Breast epithelium (tissue), 4 donors: ENCODE measurements around the gene TFAP2E. TPM values are rescaled to one million over a fixed set of nuclear protein-coding genes. Genes with fewer than 3 reads are reported as not detected.

Source experiments
- DNase-seq, 2 donors: peaks; one replicate each; pipeline ENCODE4 v3.0.0-alpha.2; 2019; ENCODE audit warnings: low spot score in 2 of 2
- H3K27ac ChIP-seq, 2 donors: fragments of 200-600 bp; sonication (generic) in 1 of 2; one replicate each; pipeline ENCODE4 v1.5.1; 2016 to 2019; ENCODE audit warnings: mild to moderate bottlenecking in 1 of 2
- H3K27me3 ChIP-seq, 2 donors: fragments of 200-600 bp; sonication (generic) in 1 of 2; one replicate each; pipeline versions ENCODE4 v1.5.1 to v1.6.0; 2017 to 2019; ENCODE audit warnings: control low read depth in 1 of 2, mild to moderate bottlenecking in 1 of 2
- H3K36me3 ChIP-seq: fragments of 200-600 bp; one replicate; pipeline ENCODE4 v1.5.1; 2019
- H3K4me1 ChIP-seq, 2 donors: fragments of 200-600 bp; sonication (generic); one replicate each; pipeline ENCODE4 v1.5.1; 2016 to 2019; ENCODE audit warnings: control low read depth in 1 of 2
- H3K4me3 ChIP-seq, 3 donors: fragments of 200-600 bp; sonication (generic); 1 replicate in 2 of 3; 2 replicates in 1 of 3; pipeline ENCODE4 v1.5.1; 2016 to 2019; ENCODE audit warnings: mild to moderate bottlenecking in 3 of 3, moderate library complexity in 2 of 3
- H3K9me3 ChIP-seq, 2 donors: fragments of 200-600 bp; sonication (generic) in 1 of 2; one replicate each; pipeline ENCODE4 v1.5.1; 2016 to 2019; ENCODE audit warnings: control low read depth in 1 of 2
- CTCF ChIP-seq, 3 donors: fragments of 450-650 bp; IDR thresholded peaks; one replicate each; pipeline ENCODE4 v1.5.1; 2016 to 2017; ENCODE audit warnings: antibody characterized with exemption in 3 of 3, mild to moderate bottlenecking in 3 of 3, moderate library complexity in 3 of 3
- POLR2A ChIP-seq: fragments of 450-650 bp; IDR thresholded peaks from one replicate; pipeline ENCODE4 v1.6.1; 2016; ENCODE audit warnings: antibody characterized with exemption, mild to moderate bottlenecking, moderate library complexity
- POLR2AphosphoS5 ChIP-seq, 3 donors: sonication (generic); formaldehyde crosslinking; IDR thresholded peaks; one replicate each; pipeline ENCODE4 v1.6.1; 2017; ENCODE audit warnings: antibody characterized with exemption in 3 of 3
- intact Hi-C: fragments of 100-400 bp; cut with DNase I; formaldehyde crosslinking; loops from one replicate; pipeline ENCODE4 v1.15.1; 2023; ENCODE audit warnings: low total_unique reads
- total RNA-seq, 3 donors: library from RNA; depleted of rRNA; stranded (reverse); fragments of >200 nt; gene quantifications; one replicate each; pipeline ENCODE4 v1.1.0, GENCODE V29; 2016

Gene TFAP2E
- total RNA-seq, 3 donors from 2014 or later = 0.44 to 2.6 (median 0.64) TPM

DNA sequence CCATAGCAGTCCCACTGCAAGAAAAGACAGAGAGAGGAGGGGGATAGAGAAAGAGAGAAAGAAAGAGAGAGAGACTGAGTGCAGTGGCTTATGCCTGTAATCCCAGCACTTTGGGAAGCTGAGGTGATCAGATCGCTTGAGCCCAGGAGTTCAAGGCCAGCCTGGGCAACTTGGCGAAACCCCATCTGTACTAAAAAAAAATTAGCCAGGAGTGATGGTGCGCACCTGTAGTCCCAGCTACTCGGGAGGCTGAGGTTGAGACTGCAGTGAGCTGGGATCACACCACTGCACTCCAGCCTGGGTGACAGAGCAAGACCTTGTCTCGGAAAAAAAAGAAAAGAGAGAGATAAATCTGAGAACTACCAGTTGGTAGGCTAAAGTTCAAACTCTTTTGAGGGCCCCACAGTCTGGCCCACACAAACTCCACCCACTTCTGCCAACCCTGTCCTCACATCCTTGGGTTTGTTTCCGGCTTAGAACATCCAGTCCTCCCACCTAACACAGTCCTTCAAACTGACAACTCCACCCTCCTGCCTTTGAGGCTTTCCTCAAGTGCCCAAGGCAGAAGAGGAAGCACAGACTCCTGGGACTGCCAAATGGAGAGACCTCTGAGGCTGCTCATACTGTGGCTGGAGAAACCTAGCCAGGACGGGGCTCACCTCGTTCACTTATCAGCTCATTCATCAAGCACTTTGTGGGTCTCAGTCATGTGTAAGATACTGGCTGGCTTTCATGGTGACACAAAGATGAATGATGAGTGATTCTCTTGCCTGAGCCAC, 20.1 kb downstream of the TFAP2E start:
- Histone ChIP-seq H3K27ac (no peak overlapping the region), H3K9me3 (no peaks in the 10 kb centered on the region), H3K4me1 (no peaks in the 10 kb centered on the region), H3K27me3 (no peaks in the 10 kb centered on the region), H3K4me3 (no peak overlapping the region), H3K36me3 (no peaks in the 10 kb centered on the region)
- intact Hi-C loops = no loop called here
- no peak for DNase-seq
- TF ChIP-seq CTCF (IDR thresholded peaks at IDR 0.05) = no peak
- no peak for TF ChIP-seq POLR2A
- no peak for TF ChIP-seq POLR2AphosphoS5 (IDR thresholded peaks at IDR 0.05)

DNA sequence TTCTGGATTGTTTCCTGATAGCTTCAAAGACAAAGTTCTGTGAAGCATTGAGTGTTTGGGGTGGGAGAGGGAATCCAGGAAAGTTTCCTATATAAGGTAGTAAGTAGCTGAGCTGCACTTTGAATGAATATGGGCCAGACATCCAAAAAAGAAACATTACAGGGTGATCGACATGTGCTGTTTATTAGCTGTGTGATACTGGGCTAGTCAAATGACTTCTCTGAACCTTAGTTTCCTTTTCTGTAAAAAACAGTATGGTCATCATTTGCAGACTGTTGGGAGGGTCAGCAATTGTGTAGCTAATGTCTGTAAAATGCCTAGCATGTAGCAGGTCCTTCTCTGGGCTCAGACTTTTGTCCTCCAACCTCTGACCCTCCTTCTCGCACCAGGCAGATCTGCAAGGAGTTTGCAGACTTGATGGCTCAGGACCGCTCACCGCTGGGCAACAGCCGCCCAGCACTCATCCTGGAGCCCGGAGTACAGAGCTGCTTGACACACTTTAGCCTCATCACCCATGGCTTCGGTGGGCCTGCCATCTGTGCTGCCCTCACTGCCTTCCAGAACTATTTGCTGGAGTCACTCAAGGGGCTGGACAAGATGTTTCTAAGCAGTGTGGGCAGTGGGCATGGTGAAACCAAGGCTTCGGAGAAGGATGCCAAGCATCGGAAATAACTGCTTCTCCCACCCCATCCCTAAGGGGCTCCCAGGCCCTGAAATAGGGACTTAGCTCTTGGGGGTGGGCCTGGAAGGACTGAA, 21.1 kb downstream of the TFAP2E start:
- TF ChIP-seq CTCF (IDR thresholded peaks at IDR 0.05) (no peak), POLR2AphosphoS5 (IDR thresholded peaks at IDR 0.05) (no peak), POLR2A (no peak)
- H3K27me3 ChIP-seq = no peaks in the 10 kb centered on the region
- no peaks in the 10 kb centered on the region for H3K4me1 ChIP-seq
- intact Hi-C loops = no loop called here
- no peak for DNase-seq
- no peak overlapping the region for H3K27ac ChIP-seq
- H3K36me3 ChIP-seq = no peaks in the 10 kb centered on the region
- no peaks in the 10 kb centered on the region for H3K9me3 ChIP-seq
- H3K4me3 ChIP-seq = no peak overlapping the region

- no peaks in the 10 kb centered on the region for H3K36me3 ChIP-seq
- no peaks in the 10 kb centered on the region for H3K4me1 ChIP-seq
- no peak overlapping the region for H3K4me3 ChIP-seq
- DNase-seq = no peak
- intact Hi-C loops = no loop called here
- TF ChIP-seq POLR2A (no peak), CTCF (IDR thresholded peaks at IDR 0.05) (no peak), POLR2AphosphoS5 (IDR thresholded peaks at IDR 0.05) (no peak)
- H3K27me3 ChIP-seq = no peaks in the 10 kb centered on the region
- no peak overlapping the region for H3K27ac ChIP-seq
- no peaks in the 10 kb centered on the region for H3K9me3 ChIP-seq
Observed at GRCh38 chr1:35595684-35596083, 22.6 kb downstream of the TFAP2E start.

- Histone ChIP-seq H3K4me3 (no peak overlapping the region), H3K9me3 (no peaks in the 10 kb centered on the region), H3K27me3 (no peaks in the 10 kb centered on the region), H3K36me3 (no peaks in the 10 kb centered on the region), H3K27ac (no peak overlapping the region), H3K4me1 (no peaks in the 10 kb centered on the region)
- DNase-seq = no peak
- no peak for TF ChIP-seq CTCF (IDR thresholded peaks at IDR 0.05)
- no peak for TF ChIP-seq POLR2A
- TF ChIP-seq POLR2AphosphoS5 (IDR thresholded peaks at IDR 0.05) = no peak
- intact Hi-C loops = no loop called here
Observed at GRCh38 chr1:35597870-35598269, 24.8 kb downstream of the TFAP2E start.

DNA sequence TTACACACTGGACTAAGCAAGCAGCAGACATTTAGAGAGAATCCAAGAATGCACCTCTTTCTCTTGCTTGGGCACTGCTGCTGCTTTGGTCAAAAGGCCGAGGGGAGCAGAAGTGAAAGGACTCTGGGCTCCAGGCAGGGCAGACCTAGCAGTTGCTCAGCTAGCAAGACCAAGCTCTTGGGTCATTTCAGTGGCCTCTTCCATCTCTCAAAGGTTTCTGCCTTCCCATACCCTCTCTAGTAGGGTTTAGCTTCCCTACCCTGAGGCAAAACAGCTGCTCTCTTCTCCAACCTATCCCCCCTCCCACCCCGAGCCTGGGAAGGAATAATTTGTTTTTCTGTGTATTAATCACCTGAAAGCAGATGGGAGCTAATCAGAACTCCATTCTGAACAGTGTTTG, 25.8 kb downstream of the TFAP2E start:
- TF ChIP-seq POLR2A (no peak), POLR2AphosphoS5 (IDR thresholded peaks at IDR 0.05) (no peak), CTCF (IDR thresholded peaks at IDR 0.05) (no peak)
- Histone ChIP-seq H3K4me3 (no peak overlapping the region), H3K36me3 (no peaks in the 10 kb centered on the region), H3K27ac (no peak overlapping the region), H3K27me3 (no peaks in the 10 kb centered on the region), H3K9me3 (no peaks in the 10 kb centered on the region), H3K4me1 (no peaks in the 10 kb centered on the region)
- no peak for DNase-seq
- intact Hi-C loops = no loop called here
